ENCODE results near the gene PTPN3.

DNA sequence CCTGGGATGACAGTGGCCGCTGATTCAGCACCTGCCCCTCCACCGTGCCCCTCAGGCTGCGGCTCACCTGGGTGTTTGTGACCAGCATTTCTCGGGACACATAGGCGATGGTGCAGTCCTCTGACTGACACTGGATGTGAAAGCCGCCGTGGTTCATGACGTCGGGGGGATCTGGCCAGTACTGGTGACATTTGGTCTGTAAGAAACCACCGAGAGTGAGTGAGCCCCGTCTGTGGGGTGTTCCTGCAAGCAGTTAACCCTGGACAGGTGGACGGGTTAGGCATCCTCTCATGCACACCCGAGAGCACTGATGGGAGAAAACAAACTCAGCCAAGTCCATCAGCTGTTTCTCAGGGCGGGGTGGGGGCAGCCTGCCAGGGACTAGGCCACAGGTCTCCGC is 114.8 kb downstream of the PTPN3 start:
- TF ChIP-seq, protein P1, sequence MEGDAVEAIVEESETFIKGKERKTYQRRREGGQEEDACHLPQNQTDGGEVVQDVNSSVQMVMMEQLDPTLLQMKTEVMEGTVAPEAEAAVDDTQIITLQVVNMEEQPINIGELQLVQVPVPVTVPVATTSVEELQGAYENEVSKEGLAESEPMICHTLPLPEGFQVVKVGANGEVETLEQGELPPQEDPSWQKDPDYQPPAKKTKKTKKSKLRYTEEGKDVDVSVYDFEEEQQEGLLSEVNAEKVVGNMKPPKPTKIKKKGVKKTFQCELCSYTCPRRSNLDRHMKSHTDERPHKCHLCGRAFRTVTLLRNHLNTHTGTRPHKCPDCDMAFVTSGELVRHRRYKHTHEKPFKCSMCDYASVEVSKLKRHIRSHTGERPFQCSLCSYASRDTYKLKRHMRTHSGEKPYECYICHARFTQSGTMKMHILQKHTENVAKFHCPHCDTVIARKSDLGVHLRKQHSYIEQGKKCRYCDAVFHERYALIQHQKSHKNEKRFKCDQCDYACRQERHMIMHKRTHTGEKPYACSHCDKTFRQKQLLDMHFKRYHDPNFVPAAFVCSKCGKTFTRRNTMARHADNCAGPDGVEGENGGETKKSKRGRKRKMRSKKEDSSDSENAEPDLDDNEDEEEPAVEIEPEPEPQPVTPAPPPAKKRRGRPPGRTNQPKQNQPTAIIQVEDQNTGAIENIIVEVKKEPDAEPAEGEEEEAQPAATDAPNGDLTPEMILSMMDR (IDR thresholded peaks at IDR 0.05): no peak
- no peak for TF ChIP-seq EZH2 (IDR thresholded peaks at IDR 0.05; ENCODE audit: borderline replicate concordance, insufficient read depth, low read depth, low read length, poor library complexity, severe bottlenecking)

All from B cell (primary cell).